Heart left ventricle (tissue), 16 donors: ENCODE measurements around the gene PANK4. TPM values are rescaled to one million over a fixed set of nuclear protein-coding genes. Genes with fewer than 3 reads are reported as not detected.
A peak's percentile ranks its signal among the peaks of the same experiment; 100 is the strongest.

Experiments
- ATAC-seq, 4 donors: fragments of 200-7000 bp; cut with Tn5 transposase; one replicate each; pipeline ENCODE4 v1.9.1; 2020 to 2022; ENCODE audit warnings: moderate library complexity in 4 of 4, mild to moderate bottlenecking in 3 of 4, moderate number of reproducible peaks in 1 of 4
- DNase-seq, 5 donors: peaks; one replicate each; pipeline ENCODE4 v3.0.0-alpha.2; 2020
- H3K27ac ChIP-seq, 12 donors: fragments of 200-600 bp; sonication (generic) in 4 of 12; one replicate each; pipeline versions ENCODE4 v1.5.0 to v1.8.0; 2016 to 2022; ENCODE audit warnings: mild to moderate bottlenecking in 2 of 12
- H3K27me3 ChIP-seq, 9 donors: fragments of 200-600 bp; sonication (generic) in 2 of 9; one replicate each; pipeline versions ENCODE4 v1.5.1 to v1.8.0; 2016 to 2022; ENCODE audit warnings: mild to moderate bottlenecking in 3 of 9
- H3K36me3 ChIP-seq, 9 donors: fragments of 200-600 bp; sonication (generic) in 2 of 9; one replicate each; pipeline versions ENCODE4 v1.5.0 to v1.8.0; 2018 to 2022; ENCODE audit warnings: mild to moderate bottlenecking in 2 of 9
- H3K4me1 ChIP-seq, 12 donors: fragments of 200-600 bp; sonication (generic) in 4 of 12; one replicate each; pipeline versions ENCODE4 v1.5.0 to v1.8.0; 2016 to 2022; ENCODE audit warnings: mild to moderate bottlenecking in 3 of 12
- H3K4me3 ChIP-seq, 12 donors: fragments of 200-600 bp; sonication (generic) in 4 of 12; one replicate each; pipeline versions ENCODE4 v1.5.0 to v1.8.0; 2017 to 2022; ENCODE audit warnings: mild to moderate bottlenecking in 9 of 12, moderate library complexity in 4 of 12
- H3K9me3 ChIP-seq, 12 donors: fragments of 200-600 bp; sonication (generic) in 4 of 12; one replicate each; pipeline versions ENCODE4 v1.5.0 to v1.8.0; 2016 to 2022; ENCODE audit warnings: mild to moderate bottlenecking in 1 of 12
- CTCF ChIP-seq, 12 donors: fragments of 200-600 bp; sonication (generic) in 4 of 12; IDR thresholded peaks; one replicate each; pipeline versions ENCODE4 v1.5.0 to v1.8.0; 2018 to 2022; ENCODE audit warnings: antibody characterized with exemption in 12 of 12, mild to moderate bottlenecking in 5 of 12
- POLR2A ChIP-seq, 2 donors: fragments of 450-650 bp; IDR thresholded peaks; one replicate each; pipeline ENCODE4 v1.6.1; 2017; ENCODE audit warnings: antibody characterized with exemption in 2 of 2, mild to moderate bottlenecking in 2 of 2, moderate library complexity in 2 of 2
- WGBS, 4 donors: extraction: QIAGEN DNeasy Blood & Tissue Kit in 2 of 4; methylation state at CpG; one replicate each; pipeline versions ENCODE4 v1.1.5 to v1.1.7; 2013 to 2018; 5-methylcytosine and 5-hydroxymethylcytosine counted together
- intact Hi-C, 10 donors: fragments of 100-400 bp; cut with DNase I; formaldehyde crosslinking; loops; one replicate each; pipeline versions ENCODE4 v1.11.1 to v1.14.2; 2022
- polyA plus RNA-seq, 2 donors: library from polyadenylated mRNA; stranded (reverse); fragments of 200-250 nt; gene quantifications; one replicate each; pipeline ENCODE4 v1.2.3, GENCODE V29; 2013
- total RNA-seq, 9 donors: library from RNA; depleted of rRNA in 2 of 9; stranded (reverse); fragments of >200 nt in 2 of 9; fragmentation: NEBNext Ultra II Directional in 3 of 9; extraction: Animal tissue kit (Norgen Biotek cat#: 25700) in 3 of 9; gene quantifications; one replicate each; pipeline versions ENCODE4 v1.1.0 to v1.2.4, GENCODE V29; 2016 to 2023
- donor health status: ischemic (EF 13 %, LVEDD 7.1; RV severe dilation, severe dysfunction).
- donor health status: healthy with polysubstance abuse.
- donor health status: DM: no; HTN: yes; CAD: no.
- donor health status: DM: no; HTN: no; CAD: no.
- donor health status: ischemic (EF 25% LVEDD 6.9; RV normal size, moderate dysfunction).
- donor health status: ischemic (EF 25% LVEDD 5.7; RV mildly dilated, moderate dysfunction).
- donor health status: healthy.
- donor health status: DM: yes; HTN: yes; CAD: no.
- donor health status: ischemic (EF 35%, LVEDD 5.7; RV mildly dilated, moderate dysfunction).
- donor health status: nonischemic (EF 11% LVEDD 7.7; RV severe dilation, severe dysfunction).
- donor health status: DM: yes; HTN: yes; CAD: no.
- donor health status: PGD.
- donor health status: ischemic (EF 29% LVEDD 5.4; RV normal size, mild dysfunction).
- donor health status: nonischemic (EF 23%, LVEDD 6.1; RV moderate dilation, normal function).

The PANK4 gene
- total and polyA plus RNA-seq, 11 donors = 27.2 to 43.0 (median 34.4) TPM

- H3K27ac ChIP-seq = peak overlapping the region in 7 of 12 donors; percentile 35 to 99 (median 96)
- 35 to 42% (median 36%) methylated on average over 10 to 26 of the region's 26 CpGs for WGBS, 4 donors
- H3K9me3 ChIP-seq = no peaks in the 10 kb centered on the region
- peak in 1 of 5 donors; percentile 54 for DNase-seq
- H3K4me1 ChIP-seq = peaks cover 21 to 81% (median 58%) of the 10 kb centered on the region in 12 donors
- ATAC-seq = no peak
- H3K36me3 ChIP-seq = no peaks in the 10 kb centered on the region
- peaks cover 0 to 28% (median 9%) of the 10 kb centered on the region in 9 donors for H3K27me3 ChIP-seq
- no peak for TF ChIP-seq POLR2A (IDR thresholded peaks at IDR 0.05)
- no peak for TF ChIP-seq CTCF (IDR thresholded peaks at IDR 0.05)
- H3K4me3 ChIP-seq = no peak overlapping the region
- intact Hi-C loops = loop anchor here in 5 of 10 donors (10.0 kb wide), 4 partner anchors 101 to 359 kb away; partner anchors contain the start of gene FAAP20 (in 2 of the 5)
Measured at GRCh38 chr1:2543543-2544092, 17.2 kb upstream of the PANK4 start.

- DNase-seq (no peak), ATAC-seq (no peak)
- H3K4me1 ChIP-seq = peaks cover 12 to 70% (median 48%) of the 10 kb centered on the region in 12 donors
- peaks cover 0 to 30% (median 9%) of the 10 kb centered on the region in 9 donors for H3K27me3 ChIP-seq
- no peak overlapping the region for H3K27ac ChIP-seq
- H3K4me3 ChIP-seq = no peak overlapping the region
- no peaks in the 10 kb centered on the region for H3K9me3 ChIP-seq
- WGBS, 4 donors = 61 to 86% (median 84%) methylated on average over 4 to 11 of the region's 11 CpGs
- H3K36me3 ChIP-seq = no peaks in the 10 kb centered on the region
- intact Hi-C loops = loop anchor here in 5 of 10 donors (10.0 kb wide), 4 partner anchors 102 to 358 kb away; partner anchors contain the start of gene FAAP20 (in 2 of the 5)
- TF ChIP-seq CTCF (IDR thresholded peaks at IDR 0.05) = no peak
Measured at GRCh38 chr1:2542246-2542915, 16.0 kb upstream of the PANK4 start.

- H3K4me1 ChIP-seq = peaks cover 11 to 63% (median 43%) of the 10 kb centered on the region in 12 donors
- peak overlapping the region in 1 of 12 donors; percentile 2 for H3K27ac ChIP-seq
- peak in 1 of 4 donors; percentile 15 for ATAC-seq
- H3K9me3 ChIP-seq = no peaks in the 10 kb centered on the region
- DNase-seq = peak in 4 of 5 donors; percentile 62 to 83 (median 74)
- intact Hi-C loops = loop anchor here in 5 of 10 donors (10.0 kb wide), 4 partner anchors 103 to 357 kb away; partner anchors contain the start of gene FAAP20 (in 2 of the 5)
- no peak overlapping the region for H3K4me3 ChIP-seq
- no peaks in the 10 kb centered on the region for H3K36me3 ChIP-seq
- TF ChIP-seq POLR2A (IDR thresholded peaks at IDR 0.05) (no peak), CTCF (IDR thresholded peaks at IDR 0.05) (no peak)
- WGBS, 4 donors = 55 to 72% (median 67%) methylated on average over 14 to 25 of the region's 25 CpGs
- H3K27me3 ChIP-seq = peaks cover 0 to 30% (median 9%) of the 10 kb centered on the region in 9 donors
Measured at GRCh38 chr1:2541619-2542245, 15.3 kb upstream of the PANK4 start.
